Spleen (tissue), 11 donors: ENCODE results near the gene RGS6. TPM values are rescaled to one million over a fixed set of nuclear protein-coding genes. Genes with fewer than 3 reads are reported as not detected.

Source experiments
- DNase-seq: peaks from one replicate; pipeline ENCODE4 v3.0.0-alpha.2; 2020
- H3K27ac ChIP-seq, 8 donors: fragments of 200-600 bp; sonication (generic) in 7 of 8; 1 replicate in 4 of 8; 2 replicates in 4 of 8; pipeline versions ENCODE4 v1.5.0 to v1.8.0; 2016 to 2021; ENCODE audit warnings: inconsistent platforms in 4 of 8, mild to moderate bottlenecking in 4 of 8, moderate library complexity in 1 of 8
- H3K27me3 ChIP-seq, 7 donors: fragments of 200-600 bp; sonication (generic) in 6 of 7; replicated peaks in 1 of 7; 1 replicate in 4 of 7; 2 replicates in 3 of 7; pipeline versions ENCODE4 v1.5.0 to v1.8.0; 2016 to 2021; ENCODE audit warnings: inconsistent platforms in 3 of 7, mild to moderate bottlenecking in 1 of 7
- H3K36me3 ChIP-seq, 6 donors: fragments of 200-600 bp; sonication (generic) in 5 of 6; 1 replicate in 4 of 6; 2 replicates in 2 of 6; pipeline versions ENCODE4 v1.5.0 to v1.8.0; 2016 to 2021; ENCODE audit warnings: inconsistent platforms in 2 of 6
- H3K4me1 ChIP-seq, 6 donors: fragments of 200-600 bp; sonication (generic) in 5 of 6; 1 replicate in 3 of 6; 2 replicates in 3 of 6; pipeline versions ENCODE4 v1.5.0 to v1.8.0; 2016 to 2021; ENCODE audit warnings: inconsistent platforms in 3 of 6
- H3K4me3 ChIP-seq, 8 donors: fragments of 200-600 bp; sonication (generic) in 7 of 8; 1 replicate in 4 of 8; 2 replicates in 4 of 8; pipeline versions ENCODE4 v1.5.0 to v1.8.0; 2016 to 2021; ENCODE audit warnings: inconsistent platforms in 4 of 8, mild to moderate bottlenecking in 4 of 8, moderate library complexity in 2 of 8
- H3K9me3 ChIP-seq, 8 donors: fragments of 200-600 bp; sonication (generic) in 7 of 8; 1 replicate in 4 of 8; 2 replicates in 4 of 8; pipeline versions ENCODE4 v1.5.0 to v1.8.0; 2016 to 2021; ENCODE audit warnings: inconsistent platforms in 4 of 8
- POLR2A ChIP-seq, 3 donors: fragments of 450-650 bp; IDR thresholded peaks; one replicate each; pipeline ENCODE4 v1.5.1; 2017; ENCODE audit warnings: antibody characterized with exemption in 3 of 3, mild to moderate bottlenecking in 1 of 3
- POLR2AphosphoS5 ChIP-seq, 3 donors: sonication (generic); formaldehyde crosslinking; IDR thresholded peaks; one replicate each; pipeline ENCODE4 v1.5.1; 2017; ENCODE audit warnings: antibody characterized with exemption in 3 of 3
- WGBS, 5 donors: extraction: QIAGEN DNeasy Blood & Tissue Kit in 3 of 5; methylation state at CpG; one replicate each; pipeline versions ENCODE4 v1.1.5 to v1.1.7; 2013 to 2018; 5-methylcytosine and 5-hydroxymethylcytosine counted together
- intact Hi-C: fragments of 100-400 bp; cut with DNase I; formaldehyde crosslinking; loops from one replicate; pipeline ENCODE4 v1.15.0; 2023; ENCODE audit warnings: low total_unique reads
- polyA plus RNA-seq, 3 donors: library from polyadenylated mRNA; stranded (reverse); fragments of 200-250 nt; gene quantifications; one replicate each; pipeline ENCODE4 v1.2.1, GENCODE V29; 2013
- total RNA-seq, 7 donors: library from RNA; depleted of rRNA in 3 of 7; stranded (reverse); fragments of >200 nt in 3 of 7; fragmentation: NEBNext Ultra II Directional in 4 of 7; extraction: Animal tissue kit (Norgen Biotek cat#: 25700) in 4 of 7; gene quantifications; one replicate each; pipeline versions ENCODE4 v1.1.0 to v1.2.1, GENCODE V29; 2016 to 2021
- TF ChIP-seq, protein P1 (sequence below), 11 experiments: fragments of 200-600 bp in 7 of 11; fragments of 450-650 bp in 4 of 11; sonication (generic) in 4 of 11; IDR thresholded peaks in 8 of 11; conservative IDR thresholded peaks in 3 of 11; 1 replicate in 7 of 11; 2 replicates in 4 of 11; pipeline versions ENCODE4 v1.4.0 to v1.8.0; 2016 to 2021; ENCODE audit warnings: antibody characterized with exemption in 11 of 11, inconsistent platforms in 4 of 11, mild to moderate bottlenecking in 1 of 11
- donor health status: healthy with polysubstance abuse.
- donor health status: DM: no; HTN: no; CAD: no; lungs with moderate emphysema.
- donor health status: DM: no; HTN: no; CAD: no.
- donor health status: Bipolar disorder and iron deficiency.
- donor health status: healthy.
- donor health status: DM: no; HTN: no; CAD: no.
- donor health status: DM: yes; HTN: yes; CAD: no.

The RGS6 gene
- total and polyA plus RNA-seq, 10 donors, result 0.20 to 8.1 (median 2.3) TPM

GRCh38 chr14:72554401-72554800 lies 622.2 kb downstream of the RGS6 start:
- Histone ChIP-seq H3K9me3 (no peaks in the 10 kb centered on the region), H3K27me3 (peaks cover 0 to 23% (median 0%) of the 10 kb centered on the region in 7 donors), H3K4me3 (no peak overlapping the region), H3K36me3 (no peaks in the 10 kb centered on the region), H3K4me1 (peaks cover 0 to 9% (median 0%) of the 10 kb centered on the region in 6 donors), H3K27ac (no peak overlapping the region)
- intact Hi-C loops, result no loop called here
- WGBS, 5 donors, result 78 to 87% (median 85%) methylated on average over 4 of the region's 4 CpGs
- no peak for DNase-seq
- TF ChIP-seq, protein P1, sequence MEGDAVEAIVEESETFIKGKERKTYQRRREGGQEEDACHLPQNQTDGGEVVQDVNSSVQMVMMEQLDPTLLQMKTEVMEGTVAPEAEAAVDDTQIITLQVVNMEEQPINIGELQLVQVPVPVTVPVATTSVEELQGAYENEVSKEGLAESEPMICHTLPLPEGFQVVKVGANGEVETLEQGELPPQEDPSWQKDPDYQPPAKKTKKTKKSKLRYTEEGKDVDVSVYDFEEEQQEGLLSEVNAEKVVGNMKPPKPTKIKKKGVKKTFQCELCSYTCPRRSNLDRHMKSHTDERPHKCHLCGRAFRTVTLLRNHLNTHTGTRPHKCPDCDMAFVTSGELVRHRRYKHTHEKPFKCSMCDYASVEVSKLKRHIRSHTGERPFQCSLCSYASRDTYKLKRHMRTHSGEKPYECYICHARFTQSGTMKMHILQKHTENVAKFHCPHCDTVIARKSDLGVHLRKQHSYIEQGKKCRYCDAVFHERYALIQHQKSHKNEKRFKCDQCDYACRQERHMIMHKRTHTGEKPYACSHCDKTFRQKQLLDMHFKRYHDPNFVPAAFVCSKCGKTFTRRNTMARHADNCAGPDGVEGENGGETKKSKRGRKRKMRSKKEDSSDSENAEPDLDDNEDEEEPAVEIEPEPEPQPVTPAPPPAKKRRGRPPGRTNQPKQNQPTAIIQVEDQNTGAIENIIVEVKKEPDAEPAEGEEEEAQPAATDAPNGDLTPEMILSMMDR (IDR thresholded peaks at IDR 0.05 in 8 of 11, conservative IDR thresholded peaks at IDR 0.05 in 3 of 11), result no peak
- TF ChIP-seq POLR2A (IDR thresholded peaks at IDR 0.05) (no peak), POLR2AphosphoS5 (IDR thresholded peaks at IDR 0.05) (no peak)

GRCh38 chr14:72554994-72555608 lies 622.9 kb downstream of the RGS6 start:
- WGBS, 5 donors, result 84 to 94% (median 91%) methylated on average over 5 of the region's 5 CpGs
- Histone ChIP-seq H3K27ac (no peak overlapping the region), H3K4me1 (peaks cover 0 to 12% (median 0%) of the 10 kb centered on the region in 6 donors), H3K36me3 (no peaks in the 10 kb centered on the region), H3K9me3 (no peaks in the 10 kb centered on the region), H3K27me3 (peaks cover 0 to 26% (median 0%) of the 10 kb centered on the region in 7 donors), H3K4me3 (no peak overlapping the region)
- DNase-seq, result no peak
- TF ChIP-seq POLR2A (IDR thresholded peaks at IDR 0.05) (no peak), POLR2AphosphoS5 (IDR thresholded peaks at IDR 0.05) (no peak)
- TF ChIP-seq, protein P1 (IDR thresholded peaks at IDR 0.05 in 8 of 11, conservative IDR thresholded peaks at IDR 0.05 in 3 of 11), result no peak
- intact Hi-C loops, result no loop called here

DNA sequence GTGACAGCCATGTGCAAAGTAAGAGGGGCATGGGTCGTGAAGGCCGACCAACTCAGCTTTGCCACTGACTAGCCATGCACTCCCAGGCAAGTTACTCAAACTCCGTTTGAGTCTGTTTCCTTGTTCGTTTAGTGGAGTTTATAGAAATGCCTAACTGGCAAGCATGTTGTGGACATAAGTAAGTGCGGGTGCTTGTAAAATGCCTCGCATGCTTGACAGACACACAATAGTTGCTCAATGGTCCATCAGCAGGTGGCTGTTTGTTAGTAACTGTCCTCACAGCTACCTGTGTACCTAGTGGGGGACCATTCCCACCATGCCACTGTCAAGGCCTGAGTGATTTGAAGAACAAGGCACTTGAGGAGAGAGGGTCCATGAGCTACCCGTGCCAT lies 623.4 kb downstream of the RGS6 start:
- intact Hi-C loops, result no loop called here
- Histone ChIP-seq H3K36me3 (no peaks in the 10 kb centered on the region), H3K4me3 (no peak overlapping the region), H3K27me3 (peaks cover 0 to 26% (median 0%) of the 10 kb centered on the region in 7 donors), H3K27ac (no peak overlapping the region), H3K9me3 (no peaks in the 10 kb centered on the region), H3K4me1 (peaks cover 0 to 12% (median 0%) of the 10 kb centered on the region in 6 donors)
- TF ChIP-seq, protein P1 (IDR thresholded peaks at IDR 0.05 in 8 of 11, conservative IDR thresholded peaks at IDR 0.05 in 3 of 11), result no peak
- TF ChIP-seq POLR2A (IDR thresholded peaks at IDR 0.05), result no peak
- no peak for TF ChIP-seq POLR2AphosphoS5 (IDR thresholded peaks at IDR 0.05)
- no peak for DNase-seq
- WGBS, 5 donors, result 90 to 95% (median 93%) methylated on average over 7 of the region's 7 CpGs

GRCh38 chr14:72557671-72558070 lies 625.4 kb downstream of the RGS6 start:
- peaks cover 0 to 12% (median 0%) of the 10 kb centered on the region in 6 donors for H3K4me1 ChIP-seq
- H3K9me3 ChIP-seq, result no peaks in the 10 kb centered on the region
- no peaks in the 10 kb centered on the region for H3K36me3 ChIP-seq
- peaks cover 0 to 19% (median 0%) of the 10 kb centered on the region in 7 donors for H3K27me3 ChIP-seq
- DNase-seq, result no peak
- 89 to 96% (median 93%) methylated on average over 6 of the region's 6 CpGs for WGBS, 5 donors
- intact Hi-C loops, result no loop called here
- TF ChIP-seq, protein P1 (IDR thresholded peaks at IDR 0.05 in 8 of 11, conservative IDR thresholded peaks at IDR 0.05 in 3 of 11), result no peak
- TF ChIP-seq POLR2A (IDR thresholded peaks at IDR 0.05) (no peak), POLR2AphosphoS5 (IDR thresholded peaks at IDR 0.05) (no peak)
- H3K27ac ChIP-seq, result no peak overlapping the region
- no peak overlapping the region for H3K4me3 ChIP-seq
